Activated CD8-positive, alpha-beta T cell treated with anti-CD3 and anti-CD28 coated beads for 36 hours (primary cell): ENCODE measurements around the gene CTSZ. TPM values are rescaled to one million over a fixed set of nuclear protein-coding genes. Genes with fewer than 3 reads are reported as not detected.

Experiments used
- ATAC-seq: fragments of 200-7000 bp; cut with Tn5 transposase; one replicate; pipeline ENCODE4 v1.10.0; 2021; ENCODE audit warnings: mild to moderate bottlenecking, moderate library complexity
- CTCF ChIA-PET: fragments of 350-600 bp; sonication (Branson Sonifier 250); formaldehyde crosslinking; loops from one replicate; lab custom pipeline; 2021; ENCODE audit warnings: antibody characterized with exemption; lab: Charles Lee
- POLR2A ChIA-PET: fragments of 350-600 bp; sonication (Branson Sonifier 250); formaldehyde crosslinking; loops from one replicate; lab custom pipeline; 2021; ENCODE audit warnings: antibody characterized with exemption; lab: Charles Lee
- DNase-seq: peaks from one replicate; pipeline ENCODE4 v3.0.0-alpha.2; 2020
- H3K27ac Mint-ChIP-seq: one replicate; pipeline ENCODE4 v1.8.0; 2021; ENCODE audit warnings: mild to moderate bottlenecking, mixed read lengths
- H3K27me3 Mint-ChIP-seq: one replicate; pipeline ENCODE4 v1.8.0; 2021; ENCODE audit warnings: mixed read lengths
- H3K36me3 Mint-ChIP-seq: one replicate; pipeline ENCODE4 v1.8.0; 2021; ENCODE audit warnings: low read depth, mixed read lengths
- H3K4me1 Mint-ChIP-seq: one replicate; pipeline ENCODE4 v1.8.0; 2021; ENCODE audit warnings: low read depth, mixed read lengths
- H3K4me3 Mint-ChIP-seq: one replicate; pipeline ENCODE4 v1.8.0; 2021; ENCODE audit warnings: mild to moderate bottlenecking, moderate library complexity, mixed read lengths
- H3K9me3 Mint-ChIP-seq: one replicate; pipeline ENCODE4 v1.8.0; 2021; ENCODE audit warnings: mixed read lengths
- intact Hi-C: fragments of 100-400 bp; cut with micrococcal nuclease; formaldehyde crosslinking; loops from one replicate; pipeline ENCODE4 v1.10.0; 2022
- total RNA-seq, 2 experiments: library from RNA; stranded (reverse); gene quantifications; one replicate each; pipeline ENCODE4 v1.2.3, GENCODE V29; 2021
- TF ChIP-seq, protein P1 (sequence below): fragments of 200-600 bp; IDR thresholded peaks from one replicate; pipeline ENCODE4 v1.8.0; 2022; ENCODE audit warnings: antibody characterized with exemption, mild to moderate bottlenecking

CTSZ gene
- total RNA-seq, 2 experiments from 2014 or later: 17.9 to 18.4 TPM

DNA sequence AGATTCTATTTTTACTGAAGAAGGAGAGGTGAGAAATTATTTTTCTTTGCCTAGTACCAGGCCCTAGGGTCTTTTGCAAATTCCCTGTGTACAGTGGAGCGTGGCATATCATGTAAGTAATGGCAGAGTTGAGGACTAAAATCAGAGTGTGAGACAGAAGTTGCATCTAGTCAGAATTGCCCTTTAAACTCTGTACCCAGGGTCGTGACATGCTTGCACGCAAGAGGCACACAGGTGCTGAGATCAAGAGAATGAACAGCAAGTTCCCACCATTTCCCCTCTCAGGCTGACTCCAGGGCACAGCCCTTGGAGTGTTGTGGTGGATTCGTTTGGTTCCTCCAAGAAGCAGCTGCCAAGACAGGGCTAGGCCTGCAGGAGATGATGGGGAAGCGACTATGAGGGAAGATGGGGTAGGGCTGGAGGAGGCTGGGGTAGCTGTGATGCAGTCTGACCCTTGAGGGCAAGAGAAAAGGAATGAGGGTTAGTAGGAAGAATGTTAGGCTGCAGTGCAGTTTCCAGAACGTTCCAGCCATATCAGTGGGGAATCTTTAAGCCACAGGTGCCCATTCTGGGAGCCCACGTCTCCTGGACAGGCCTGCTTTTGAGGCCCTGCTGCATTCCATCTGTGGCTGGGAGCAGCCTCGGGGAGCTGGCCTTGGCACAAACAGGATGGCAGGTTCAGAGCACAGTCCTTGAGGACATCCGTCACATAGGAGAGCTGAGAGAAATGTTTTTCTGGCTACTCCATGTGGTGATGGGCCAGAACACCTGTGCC is 19.1 kb downstream of the CTSZ start:
- Mint-ChIP-seq H3K27me3 (no peaks in the 10 kb centered on the region), H3K36me3 (peaks cover 60% of the 10 kb centered on the region), H3K4me3 (no peak overlapping the region), H3K4me1 (peaks cover 21% of the 10 kb centered on the region), H3K9me3 (no peaks in the 10 kb centered on the region), H3K27ac (peak overlapping the region; percentile 12)
- ChIA-PET CTCF (interaction anchor here (1.3 to 1.7 kb wide), 2 partner anchors 44 to 121 kb away, joined by 3 to 5 read pairs; partner anchors contain the start of gene ATP5F1E), POLR2A (interaction anchor here (1.4 to 1.5 kb wide), 2 partner anchors 36 to 219 kb away, joined by 3 to 4 read pairs; no protein-coding TSS in a partner anchor)
- ATAC-seq (no peak), DNase-seq (no peak)
- intact Hi-C loops: no loop called here
- TF ChIP-seq, protein P1, sequence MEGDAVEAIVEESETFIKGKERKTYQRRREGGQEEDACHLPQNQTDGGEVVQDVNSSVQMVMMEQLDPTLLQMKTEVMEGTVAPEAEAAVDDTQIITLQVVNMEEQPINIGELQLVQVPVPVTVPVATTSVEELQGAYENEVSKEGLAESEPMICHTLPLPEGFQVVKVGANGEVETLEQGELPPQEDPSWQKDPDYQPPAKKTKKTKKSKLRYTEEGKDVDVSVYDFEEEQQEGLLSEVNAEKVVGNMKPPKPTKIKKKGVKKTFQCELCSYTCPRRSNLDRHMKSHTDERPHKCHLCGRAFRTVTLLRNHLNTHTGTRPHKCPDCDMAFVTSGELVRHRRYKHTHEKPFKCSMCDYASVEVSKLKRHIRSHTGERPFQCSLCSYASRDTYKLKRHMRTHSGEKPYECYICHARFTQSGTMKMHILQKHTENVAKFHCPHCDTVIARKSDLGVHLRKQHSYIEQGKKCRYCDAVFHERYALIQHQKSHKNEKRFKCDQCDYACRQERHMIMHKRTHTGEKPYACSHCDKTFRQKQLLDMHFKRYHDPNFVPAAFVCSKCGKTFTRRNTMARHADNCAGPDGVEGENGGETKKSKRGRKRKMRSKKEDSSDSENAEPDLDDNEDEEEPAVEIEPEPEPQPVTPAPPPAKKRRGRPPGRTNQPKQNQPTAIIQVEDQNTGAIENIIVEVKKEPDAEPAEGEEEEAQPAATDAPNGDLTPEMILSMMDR: no peak

DNA sequence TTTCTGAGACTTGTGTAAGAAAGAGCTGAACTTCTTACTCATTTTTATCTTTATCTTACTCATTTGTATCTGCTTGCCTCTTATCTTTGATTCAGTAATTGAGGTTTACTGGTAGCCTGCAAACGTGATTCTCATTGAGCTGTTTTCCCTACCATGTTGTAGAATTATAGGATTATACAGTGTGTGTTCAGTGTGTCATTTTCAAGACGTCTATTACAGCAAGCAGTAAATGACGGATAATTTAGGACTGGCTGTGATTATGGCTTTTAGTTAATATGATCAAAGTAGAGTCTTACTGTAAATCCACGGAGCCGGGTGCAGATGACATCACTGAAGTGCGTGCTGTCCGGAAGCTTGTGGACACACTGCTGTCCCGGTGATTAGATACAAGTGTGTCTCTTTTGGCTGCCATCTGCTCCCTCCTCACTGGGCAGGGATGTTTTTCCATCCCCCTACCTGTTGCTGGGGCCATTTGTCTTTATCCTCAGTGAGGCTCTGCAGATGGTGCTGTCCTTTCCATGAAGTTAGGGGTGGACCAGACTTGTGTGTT is 20.0 kb downstream of the CTSZ start:
- peaks cover 63% of the 10 kb centered on the region for H3K36me3 Mint-ChIP-seq
- H3K27ac Mint-ChIP-seq: peak overlapping the region; percentile 10
- ChIA-PET POLR2A (interaction anchor here (1.4 kb wide), 1 partner anchor 96 kb away, joined by 3 read pairs; no protein-coding TSS in a partner anchor), CTCF (interaction anchor here (1.3 kb wide), 1 partner anchor 45 kb away, joined by 3 read pairs; the partner anchor contains the start of gene ATP5F1E)
- H3K9me3 Mint-ChIP-seq: no peaks in the 10 kb centered on the region
- H3K27me3 Mint-ChIP-seq: no peaks in the 10 kb centered on the region
- no peak for ATAC-seq
- H3K4me1 Mint-ChIP-seq: peaks cover 29% of the 10 kb centered on the region
- intact Hi-C loops: no loop called here
- no peak overlapping the region for H3K4me3 Mint-ChIP-seq
- no peak for DNase-seq
- TF ChIP-seq, protein P1: no peak

DNA sequence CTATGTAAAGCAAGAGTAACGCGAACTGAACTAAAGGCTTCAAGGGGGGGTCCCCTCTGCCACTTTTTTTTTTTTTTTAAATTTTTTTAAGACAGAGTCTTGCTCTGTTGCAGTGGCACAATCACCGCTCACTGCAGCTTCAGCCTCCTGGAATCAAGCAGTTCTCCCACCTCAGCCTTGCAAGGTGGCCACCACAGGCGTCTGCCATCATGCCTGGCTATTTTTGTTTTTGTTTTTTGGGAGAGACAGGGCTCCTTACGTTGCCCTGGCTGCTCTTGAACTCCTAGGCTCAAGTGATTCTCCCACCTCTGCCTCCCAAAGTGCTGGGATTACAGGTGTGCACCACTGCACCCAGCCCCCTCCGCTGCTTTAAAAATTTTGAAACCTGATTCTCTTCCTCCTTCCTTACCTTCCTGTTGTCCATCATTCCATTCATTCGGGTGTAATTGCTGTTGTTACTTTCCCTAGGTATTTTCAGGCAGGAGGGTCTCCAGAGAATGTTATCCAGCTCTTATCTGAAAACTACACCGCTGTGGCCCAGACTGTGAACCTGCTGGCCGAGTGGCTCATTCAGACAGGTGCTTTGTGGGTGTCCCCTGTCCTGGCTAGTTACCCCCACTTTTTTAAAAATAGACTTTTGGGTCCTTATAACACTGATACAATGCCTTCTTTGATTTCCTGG is 20.6 kb downstream of the CTSZ start:
- peaks cover 61% of the 10 kb centered on the region for H3K36me3 Mint-ChIP-seq
- H3K4me1 Mint-ChIP-seq: peaks cover 29% of the 10 kb centered on the region
- ChIA-PET CTCF (interaction anchor here (1.3 kb wide), 1 partner anchor 46 kb away, joined by 3 read pairs; the partner anchor contains the start of gene ATP5F1E), POLR2A (interaction anchor here (1.4 kb wide), 1 partner anchor 95 kb away, joined by 3 read pairs; no protein-coding TSS in a partner anchor)
- no peaks in the 10 kb centered on the region for H3K9me3 Mint-ChIP-seq
- ATAC-seq (no peak), DNase-seq (no peak)
- intact Hi-C loops: no loop called here
- no peaks in the 10 kb centered on the region for H3K27me3 Mint-ChIP-seq
- TF ChIP-seq, protein P1: no peak
- H3K4me3 Mint-ChIP-seq: no peak overlapping the region
- peak overlapping the region; percentile 10 for H3K27ac Mint-ChIP-seq

DNA sequence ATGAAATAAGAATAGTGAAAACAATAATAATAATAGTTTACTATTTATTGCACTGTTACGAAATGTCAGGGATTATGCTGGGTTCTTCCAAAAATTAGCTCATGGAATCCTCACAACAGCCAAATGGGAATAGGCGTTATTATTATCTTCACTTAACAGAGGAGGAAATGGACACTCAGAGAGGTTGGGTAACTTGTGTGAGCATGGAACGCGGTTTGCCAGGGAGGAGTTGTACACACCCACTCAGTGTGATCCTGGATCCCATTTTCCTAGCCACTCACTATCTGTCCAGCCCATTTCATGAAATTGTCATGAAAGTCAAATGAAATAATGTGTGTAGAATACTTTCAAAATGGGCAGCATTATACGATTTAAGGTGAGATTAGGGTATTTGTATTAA is 21.4 kb downstream of the CTSZ start:
- Mint-ChIP-seq H3K27ac (no peak overlapping the region), H3K4me3 (no peak overlapping the region), H3K9me3 (no peaks in the 10 kb centered on the region), H3K4me1 (peaks cover 29% of the 10 kb centered on the region), H3K36me3 (peaks cover 58% of the 10 kb centered on the region), H3K27me3 (no peaks in the 10 kb centered on the region)
- ChIA-PET CTCF (no interaction called here), POLR2A (interaction anchor here (1.8 kb wide), 1 partner anchor 14 kb away, joined by 4 read pairs; no protein-coding TSS in a partner anchor)
- TF ChIP-seq, protein P1: no peak
- intact Hi-C loops: no loop called here
- ATAC-seq (no peak), DNase-seq (no peak)
